HG02885 (cell line): ENCODE measurements around the gene SEC24D.
"Not testable (repeated sequence)": the region's sequence is repeated elsewhere in the genome, so short reads cannot be mapped to it uniquely, and the experiment has no call there.

Source experiments
- ATAC-seq: cut with Tn5 transposase; IDR thresholded peaks from one replicate; pipeline ENCODE4 v1.9.1; 2021; ENCODE audit warnings: mild to moderate bottlenecking; ENCODE audit not compliant: unreplicated experiment, poor library complexity

The SEC24D gene

GRCh38 chr4:118814058-118814457, 21.9 kb downstream of the SEC24D start:
- ATAC-seq, result no peak

- no peak for ATAC-seq
These were observed 22.4 kb downstream of the SEC24D start for GRCh38 chr4:118813561-118813960.

GRCh38 chr4:118811832-118812231, 24.1 kb downstream of the SEC24D start:
- no peak for ATAC-seq

- no peak for ATAC-seq
These were observed 24.7 kb downstream of the SEC24D start for GRCh38 chr4:118810991-118811764.

- ATAC-seq, result no peak
These were observed 28.3 kb downstream of the SEC24D start for GRCh38 chr4:118807659-118808058.

- no peak for ATAC-seq
These were observed 32.7 kb downstream of the SEC24D start for GRCh38 chr4:118803253-118803652.

GRCh38 chr4:118801895-118802575, 33.9 kb downstream of the SEC24D start:
- ATAC-seq, result no peak

GRCh38 chr4:118799231-118799942, 36.5 kb downstream of the SEC24D start:
- no peak for ATAC-seq

GRCh38 chr4:118798658-118799057, 37.3 kb downstream of the SEC24D start:
- no peak for ATAC-seq

GRCh38 chr4:118797558-118798142, 38.3 kb downstream of the SEC24D start:
- no peak for ATAC-seq

- not testable (repeated sequence) for ATAC-seq
These were observed 44.1 kb downstream of the SEC24D start for GRCh38 chr4:118791690-118792446.

GRCh38 chr4:118790544-118790943, 45.4 kb downstream of the SEC24D start:
- ATAC-seq, result no peak

- no peak for ATAC-seq
These were observed 47.0 kb downstream of the SEC24D start for GRCh38 chr4:118788911-118789310.

- no peak for ATAC-seq
These were observed 48.0 kb downstream of the SEC24D start for GRCh38 chr4:118787844-118788380.

GRCh38 chr4:118784776-118785175, 51.1 kb downstream of the SEC24D start:
- ATAC-seq, result no peak

- no peak for ATAC-seq
These were observed 52.0 kb downstream of the SEC24D start for GRCh38 chr4:118783887-118784286.

- ATAC-seq, result not testable (repeated sequence)
These were observed 53.0 kb downstream of the SEC24D start for GRCh38 chr4:118782886-118783285.

GRCh38 chr4:118777649-118778048, 58.3 kb downstream of the SEC24D start:
- not testable (repeated sequence) for ATAC-seq

- ATAC-seq, result not testable (repeated sequence)
These were observed 58.8 kb downstream of the SEC24D start for GRCh38 chr4:118776955-118777640.
